ENCODE results near the gene ISG20.

The ISG20 gene

GRCh38 chr15:88655103-88655553 lies 16.3 kb downstream of the ISG20 start:
- no peak for DNase-seq
- no peak for ATAC-seq

- ATAC-seq, result peak; percentile 2
- DNase-seq, result no peak
These were observed 17.1 kb downstream of the ISG20 start for GRCh38 chr15:88655800-88656488.

- DNase-seq (no peak), ATAC-seq (no peak)
These were observed 18.0 kb downstream of the ISG20 start for GRCh38 chr15:88656760-88657221.

- no peak for ATAC-seq
- DNase-seq, result no peak
These were observed 18.7 kb downstream of the ISG20 start for GRCh38 chr15:88657326-88658069.

- no peak for DNase-seq
- ATAC-seq, result no peak
These were observed 19.5 kb downstream of the ISG20 start for GRCh38 chr15:88658070-88658965.

GRCh38 chr15:88658972-88659931 lies 20.4 kb downstream of the ISG20 start:
- ATAC-seq (peak; percentile 69), DNase-seq (no peak)

- no peak for DNase-seq
- ATAC-seq, result no peak
These were observed 22.4 kb downstream of the ISG20 start for GRCh38 chr15:88661041-88661700.

- no peak for DNase-seq
These were observed 23.1 kb downstream of the ISG20 start for GRCh38 chr15:88661761-88662556.

GRCh38 chr15:88663141-88663621 lies 24.4 kb downstream of the ISG20 start:
- ATAC-seq (no peak), DNase-seq (no peak)

More at GRCh38 chr15:88661761-88662556, 23.1 kb downstream of the ISG20 start:
- ATAC-seq, result no peak

GRCh38 chr15:88664151-88664778 lies 25.4 kb downstream of the ISG20 start:
- ATAC-seq, result peak; percentile 77
- DNase-seq, result peak; percentile 47

GRCh38 chr15:88674661-88675060 lies 35.8 kb downstream of the ISG20 start:
- ATAC-seq, result no peak
- DNase-seq, result no peak

GRCh38 chr15:88678755-88679154 lies 39.9 kb downstream of the ISG20 start:
- ATAC-seq, result no peak
- DNase-seq, result no peak

- no peak for DNase-seq
- ATAC-seq, result no peak
These were observed 41.6 kb downstream of the ISG20 start for GRCh38 chr15:88680241-88681001.

- ATAC-seq (no peak), DNase-seq (no peak)
These were observed 42.9 kb downstream of the ISG20 start for GRCh38 chr15:88681610-88682221.

- ATAC-seq, result no peak
- no peak for DNase-seq
These were observed 45.5 kb downstream of the ISG20 start for GRCh38 chr15:88684345-88684744.

- DNase-seq, result no peak
- ATAC-seq, result no peak
These were observed 47.4 kb downstream of the ISG20 start for GRCh38 chr15:88686166-88686565.

GRCh38 chr15:88688394-88688933 lies 49.6 kb downstream of the ISG20 start:
- DNase-seq (no peak), ATAC-seq (no peak)

- no peak for DNase-seq
- ATAC-seq, result no peak
These were observed 51.5 kb downstream of the ISG20 start for GRCh38 chr15:88690331-88690730.
